HG03095 (cell line): ENCODE data around the gene GPR171.
"Not testable (repeated sequence)": the region's sequence is repeated elsewhere in the genome, so short reads cannot be mapped to it uniquely, and the experiment has no call there.

ENCODE experiments used
- ATAC-seq: cut with Tn5 transposase; IDR thresholded peaks from one replicate; pipeline ENCODE4 v1.9.1; 2021; ENCODE audit warnings: moderate library complexity; ENCODE audit not compliant: unreplicated experiment

The GPR171 gene

DNA sequence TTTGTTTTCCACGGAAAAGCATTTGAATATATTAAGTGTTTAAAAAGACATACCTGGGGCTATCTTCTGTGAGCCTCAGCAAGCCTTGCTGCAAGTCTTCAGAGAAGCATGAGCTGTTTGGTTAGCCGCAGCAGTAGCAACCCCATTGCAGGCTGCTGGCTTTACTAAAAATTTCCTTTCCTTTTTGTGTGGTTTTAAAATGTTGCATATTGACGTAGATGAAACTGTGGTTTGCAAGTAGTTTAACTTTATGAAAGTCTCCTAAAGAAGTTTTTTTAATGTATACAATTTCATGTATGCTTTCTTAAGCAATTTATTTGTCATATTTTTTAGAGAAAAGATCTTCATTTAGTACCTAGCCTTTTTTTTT is at the start of gene GPR171:
Gene GPR171 (minus strand): TSS at position 166 of the 370 bp plus-strand sequence. CDS start 3,830 bp downstream, outside the sequence.
- peak; percentile 88 for ATAC-seq

DNA sequence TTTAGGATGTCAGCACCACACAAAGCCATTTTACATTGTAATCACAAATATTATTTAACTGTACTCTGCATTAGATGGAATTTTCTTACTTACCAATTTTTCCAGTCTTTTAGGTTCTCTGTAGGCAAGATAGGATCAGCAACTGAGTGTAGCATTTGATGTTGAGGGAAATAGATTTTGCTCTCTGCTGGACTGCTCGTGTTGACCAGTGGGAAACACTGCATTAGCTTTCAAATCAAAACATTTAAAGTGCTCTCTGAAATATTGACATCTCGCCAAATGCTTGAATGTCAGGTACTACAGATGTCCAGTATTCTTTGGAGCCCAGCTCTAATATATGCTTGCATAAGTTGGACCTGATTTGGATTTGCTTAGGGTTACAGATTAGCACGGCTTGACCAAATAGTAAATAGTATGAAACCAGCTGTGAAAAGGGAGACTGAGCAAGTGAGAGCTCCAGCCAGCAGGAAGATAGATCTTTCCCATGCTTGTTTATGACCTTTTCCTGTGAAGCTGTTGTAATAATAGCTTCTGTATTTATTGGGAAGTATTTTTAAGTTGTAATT is 45.8 kb upstream of the GPR171 start:
- no peak for ATAC-seq

- ATAC-seq: not testable (repeated sequence)
Measured at GRCh38 chr3:151242006-151242405, 39.0 kb upstream of the GPR171 start.

DNA sequence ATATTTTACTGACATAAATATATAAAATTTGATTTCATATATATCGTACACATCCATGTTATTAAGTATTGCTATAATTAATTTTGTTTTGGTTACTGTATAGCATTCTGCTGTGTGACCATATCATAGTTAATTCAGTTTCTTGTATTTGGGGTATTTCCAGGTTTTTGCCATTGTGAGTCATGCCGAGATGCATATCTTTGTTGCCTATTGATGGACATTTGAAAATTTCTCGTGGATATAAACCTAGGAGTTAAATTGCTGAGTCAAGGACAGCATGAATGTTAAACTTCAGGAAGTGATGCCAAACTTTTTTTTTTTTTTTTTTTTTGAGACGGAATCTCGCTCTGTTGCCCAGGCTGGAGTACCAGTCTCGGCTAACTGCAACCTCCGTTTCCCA is 33.7 kb upstream of the GPR171 start:
- no peak for ATAC-seq

DNA sequence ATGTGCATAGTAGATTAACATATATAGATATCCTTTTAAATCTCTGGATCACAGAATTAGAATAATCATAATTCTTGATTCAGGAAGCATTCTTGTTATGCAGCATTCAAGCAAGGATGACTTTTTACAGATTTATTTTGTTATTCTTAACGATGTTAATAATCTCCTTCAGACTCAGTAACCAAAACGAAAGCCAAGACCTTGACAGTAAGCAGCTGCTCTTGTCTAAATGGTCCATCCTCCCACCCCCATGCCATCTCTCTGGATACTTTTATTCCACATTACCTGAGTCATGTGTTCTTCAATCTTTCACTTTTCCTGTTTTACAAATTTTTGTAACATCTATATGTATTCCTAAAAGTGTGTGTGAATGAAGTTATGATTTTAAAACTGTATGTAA is 33.3 kb upstream of the GPR171 start:
- no peak for ATAC-seq

DNA sequence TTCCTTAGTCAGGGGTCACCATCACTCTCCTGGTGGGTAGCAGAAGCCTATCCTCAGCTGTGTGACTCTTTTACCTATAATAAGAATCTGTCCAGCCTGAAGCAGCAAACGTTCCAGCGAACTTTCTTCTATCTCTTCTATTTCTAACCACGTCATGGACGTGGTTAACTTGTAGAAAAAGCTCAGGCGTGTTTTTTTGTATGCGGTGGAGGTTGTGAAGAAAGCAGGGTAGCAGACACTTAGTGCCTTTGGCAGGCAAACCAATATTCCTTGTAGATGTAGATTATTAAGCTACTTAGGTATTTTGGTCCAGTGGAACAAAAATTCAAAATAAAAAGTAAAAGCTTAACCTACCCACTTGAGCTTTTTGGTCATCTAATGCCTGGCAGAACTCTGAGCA is 31.8 kb upstream of the GPR171 start:
- no peak for ATAC-seq

DNA sequence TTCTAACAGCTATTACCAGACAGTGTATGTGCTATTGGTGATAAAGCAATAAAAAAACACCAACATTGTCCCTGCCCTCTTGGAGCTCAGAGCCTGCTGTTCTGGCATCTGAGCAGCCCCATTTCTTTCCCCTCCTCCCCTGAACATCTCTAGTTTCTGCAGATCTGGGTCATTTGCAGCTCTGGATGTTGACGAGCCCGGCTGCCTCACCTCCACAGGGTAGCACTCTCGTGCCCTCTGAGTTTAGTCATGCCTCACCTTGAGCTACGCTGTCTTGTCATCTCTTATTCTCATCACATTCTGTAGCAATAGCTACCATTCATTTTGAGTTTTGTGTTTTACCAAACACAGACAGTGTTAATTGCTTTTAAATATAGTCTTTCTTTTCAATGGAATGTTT is 30.0 kb upstream of the GPR171 start:
- ATAC-seq: no peak

DNA sequence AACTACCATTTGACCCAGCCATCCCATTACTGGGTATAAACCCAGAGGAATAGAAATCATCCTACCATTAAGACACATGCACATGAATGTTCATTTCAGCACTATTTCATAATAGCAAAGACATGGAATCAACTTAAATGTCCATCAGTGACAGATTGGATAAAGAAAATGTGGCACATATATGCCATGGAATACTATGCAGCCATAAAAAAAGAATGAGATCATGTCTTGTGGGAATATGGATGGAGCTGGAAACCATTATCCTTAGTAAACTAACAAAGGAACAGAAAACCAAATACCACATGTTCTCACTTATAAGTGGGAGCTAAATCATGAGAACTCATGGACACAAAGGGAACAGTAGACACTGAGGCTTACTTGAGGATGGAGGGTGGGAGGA is 29.4 kb upstream of the GPR171 start:
- ATAC-seq: not testable (repeated sequence)

DNA sequence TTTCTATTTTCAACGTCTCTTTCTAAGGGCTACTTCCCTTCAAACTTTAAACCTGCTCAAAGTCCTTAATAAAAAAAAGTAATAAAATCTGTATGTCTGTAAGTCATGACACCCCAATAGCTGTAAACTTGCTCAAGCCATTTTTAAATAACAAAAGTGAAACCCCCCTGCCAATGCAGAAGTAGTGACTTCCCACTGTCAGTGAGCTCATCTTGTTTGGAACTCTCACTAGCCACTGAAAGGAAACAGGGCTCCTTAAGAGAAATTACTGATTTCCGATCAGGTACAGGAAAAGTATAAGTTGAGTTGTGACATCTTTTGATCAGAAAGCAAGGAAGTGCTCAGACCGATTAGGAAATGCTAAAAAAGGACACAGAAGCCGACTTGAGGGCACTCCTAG is 27.6 kb upstream of the GPR171 start:
- no peak for ATAC-seq

- ATAC-seq: no peak
Measured at GRCh38 chr3:151228666-151229040, 25.6 kb upstream of the GPR171 start.

- ATAC-seq: peak; percentile 85
Measured at GRCh38 chr3:151227807-151228665, 25.0 kb upstream of the GPR171 start.

DNA sequence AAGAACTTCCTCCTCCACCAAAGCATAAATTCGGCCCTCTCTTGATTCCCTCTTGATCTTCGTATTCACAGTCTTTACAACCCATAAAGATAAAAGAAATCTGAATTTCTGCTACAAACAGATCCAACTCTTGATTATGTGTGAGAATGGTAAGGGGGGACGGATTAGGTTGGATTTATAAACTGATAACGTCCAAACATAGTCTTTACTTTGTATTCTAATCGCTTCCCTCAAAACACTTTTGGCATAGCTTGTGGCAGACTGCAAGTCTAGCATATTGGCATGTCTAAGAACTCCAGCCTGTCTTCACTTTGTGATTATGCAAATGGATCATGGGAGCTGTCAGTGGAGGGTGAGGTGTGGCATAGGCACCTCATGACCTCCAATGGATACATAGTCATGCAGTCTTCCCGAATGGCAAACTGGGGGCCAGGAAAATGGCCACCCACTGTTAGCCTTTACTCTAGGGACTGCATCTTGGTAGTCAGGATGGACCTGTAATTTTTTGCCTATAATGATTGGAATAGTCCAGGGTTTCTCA is 24.3 kb upstream of the GPR171 start:
- peak; percentile 29 for ATAC-seq

- ATAC-seq: no peak
Measured at GRCh38 chr3:151226825-151227224, 23.8 kb upstream of the GPR171 start.

GRCh38 chr3:151226088-151226563 is 23.1 kb upstream of the GPR171 start:
- ATAC-seq: no peak

GRCh38 chr3:151225040-151225975 is 22.3 kb upstream of the GPR171 start:
- no peak for ATAC-seq

GRCh38 chr3:151224268-151224866 is 21.4 kb upstream of the GPR171 start:
- no peak for ATAC-seq

DNA sequence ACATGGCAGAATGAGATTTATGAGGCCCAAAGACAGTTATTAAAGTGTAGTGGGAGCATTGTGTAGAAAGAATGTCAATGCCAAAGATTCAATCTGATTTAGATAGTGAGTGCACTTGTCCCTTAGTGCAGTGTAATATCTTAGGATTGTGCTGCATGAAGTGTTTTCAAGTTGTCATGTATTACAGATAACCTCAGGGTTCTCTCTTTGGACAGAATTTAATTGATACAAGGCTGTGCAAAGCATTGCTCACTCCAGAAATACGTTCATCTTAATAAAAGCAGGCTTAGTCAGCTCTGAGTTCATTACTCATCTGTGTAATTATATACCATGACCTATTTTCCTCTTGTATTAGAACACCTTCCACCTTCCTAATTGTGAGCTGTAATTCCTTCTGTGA is 16.0 kb upstream of the GPR171 start:
- ATAC-seq: no peak

DNA sequence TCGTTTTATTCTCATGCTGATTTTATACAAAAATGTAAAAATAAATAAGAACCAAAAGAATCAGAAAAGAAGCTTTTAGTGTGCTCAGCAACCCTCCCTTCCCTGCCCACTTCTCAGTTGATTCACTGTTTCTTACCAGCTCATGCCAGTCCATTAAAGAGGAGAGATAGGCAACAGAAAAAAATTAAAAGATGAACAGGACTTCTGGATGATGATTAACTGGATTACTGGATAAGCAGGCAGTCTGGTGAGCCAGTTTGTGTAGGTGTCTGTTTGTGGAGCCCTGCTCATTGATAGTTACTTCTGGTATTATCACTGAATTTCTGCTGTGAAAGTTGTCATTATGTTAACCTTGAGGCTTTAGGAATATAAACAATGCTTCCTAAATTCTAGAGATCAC is 15.1 kb upstream of the GPR171 start:
- ATAC-seq: no peak

GRCh38 chr3:151216641-151217607 is 13.9 kb upstream of the GPR171 start:
- ATAC-seq: no peak

DNA sequence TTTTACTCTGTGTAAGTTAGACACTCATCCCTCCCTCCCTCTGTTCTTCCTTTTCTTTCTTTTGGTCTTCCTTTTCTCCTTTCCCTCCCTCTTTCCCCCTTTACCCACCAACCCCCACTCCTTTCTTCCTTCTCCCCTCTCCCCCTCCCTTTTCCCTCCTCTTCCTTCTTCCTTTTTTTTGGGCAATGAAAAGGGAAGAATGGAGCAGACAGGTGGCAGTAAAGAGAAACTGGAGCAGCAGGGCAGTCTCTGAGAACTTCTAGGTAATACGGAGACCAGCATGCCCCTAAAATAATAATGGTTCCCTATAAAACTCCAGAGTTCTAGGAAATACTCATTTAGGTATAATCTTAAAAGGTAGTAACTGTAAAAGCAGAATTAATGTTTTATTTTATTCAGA is 11.4 kb upstream of the GPR171 start:
- no peak for ATAC-seq
